Sigmoid colon (tissue), 7 donors: ENCODE measurements around the gene GCNT2. TPM values are rescaled to one million over a fixed set of nuclear protein-coding genes. Genes with fewer than 3 reads are reported as not detected.

ENCODE experiments used
- DNase-seq: peaks from one replicate; pipeline ENCODE4 v3.0.0-alpha.2; 2019
- H3K27ac ChIP-seq, 4 donors: fragments of 200-600 bp; sonication (generic); one replicate each; pipeline ENCODE4 v1.5.1; 2016 to 2019; ENCODE audit warnings: mild to moderate bottlenecking in 1 of 4
- H3K27me3 ChIP-seq, 3 donors: fragments of 200-600 bp; sonication (generic); one replicate each; pipeline ENCODE4 v1.5.1; 2019; ENCODE audit warnings: mild to moderate bottlenecking in 1 of 3
- H3K36me3 ChIP-seq, 4 donors: fragments of 200-600 bp; sonication (generic); one replicate each; pipeline ENCODE4 v1.5.1; 2016 to 2019
- H3K4me1 ChIP-seq, 4 donors: fragments of 200-600 bp; sonication (generic); one replicate each; pipeline ENCODE4 v1.5.1; 2017 to 2019
- H3K4me3 ChIP-seq, 4 donors: fragments of 200-600 bp; sonication (generic); one replicate each; pipeline ENCODE4 v1.5.1; 2017 to 2019; ENCODE audit warnings: mild to moderate bottlenecking in 2 of 4, moderate library complexity in 1 of 4
- H3K9me3 ChIP-seq, 4 donors: fragments of 200-600 bp in 3 of 4; sonication (generic) in 3 of 4; one replicate each; pipeline versions ENCODE4 v1.5.1 to v1.6.1; 2013 to 2019
- CTCF ChIP-seq, 4 experiments: fragments of 450-650 bp in 3 of 4; fragments of 200-600 bp in 1 of 4; IDR thresholded peaks; one replicate each; pipeline ENCODE4 v1.5.1; 2016 to 2019; ENCODE audit warnings: antibody characterized with exemption in 4 of 4, mild to moderate bottlenecking in 3 of 4, moderate library complexity in 2 of 4
- EP300 ChIP-seq, 4 donors: sonication (generic); formaldehyde crosslinking; IDR thresholded peaks; one replicate each; pipeline ENCODE4 v1.6.1; 2017; ENCODE audit warnings: antibody characterized with exemption in 4 of 4
- POLR2A ChIP-seq, 2 donors: fragments of 450-650 bp; IDR thresholded peaks; one replicate each; pipeline ENCODE4 v1.6.1; 2016; ENCODE audit warnings: antibody characterized with exemption in 2 of 2, mild to moderate bottlenecking in 2 of 2, moderate library complexity in 2 of 2
- POLR2AphosphoS5 ChIP-seq, 4 donors: sonication (generic); formaldehyde crosslinking; IDR thresholded peaks; one replicate each; pipeline ENCODE4 v1.6.1; 2017; ENCODE audit warnings: antibody characterized with exemption in 4 of 4
- WGBS, 2 donors: extraction: QIAGEN DNeasy Blood & Tissue Kit; methylation state at CpG; one replicate each; pipeline ENCODE4 v1.1.7; 2013; 5-methylcytosine and 5-hydroxymethylcytosine counted together
- intact Hi-C: fragments of 100-400 bp; cut with DNase I; formaldehyde crosslinking; loops from one replicate; pipeline ENCODE4 v1.15.1; 2023
- polyA plus RNA-seq, 3 donors: library from polyadenylated mRNA; stranded (reverse); fragments of 200-250 nt; gene quantifications; one replicate each; pipeline ENCODE4 v1.2.3, GENCODE V29; 2013
- total RNA-seq, 4 donors: library from RNA; depleted of rRNA; stranded (reverse); fragments of >200 nt; gene quantifications; one replicate each; pipeline ENCODE4 v1.1.0, GENCODE V29; 2016
- donor health status: healthy with polysubstance abuse.
- donor health status: Bipolar disorder and iron deficiency.
- donor health status: healthy.

GCNT2 gene
- total and polyA plus RNA-seq, 7 donors = 2.4 to 26.9 (median 13.2) TPM

GRCh38 chr6:10589983-10590382, 68.8 kb downstream of the GCNT2 start:
- Histone ChIP-seq H3K4me3 (no peak overlapping the region), H3K36me3 (no peaks in the 10 kb centered on the region), H3K27me3 (no peaks in the 10 kb centered on the region), H3K4me1 (peaks cover 0 to 46% (median 36%) of the 10 kb centered on the region in 4 donors), H3K9me3 (no peaks in the 10 kb centered on the region), H3K27ac (no peak overlapping the region)
- WGBS, 2 donors = 84 to 98% methylated on average over 3 of the region's 3 CpGs
- TF ChIP-seq CTCF (IDR thresholded peaks at IDR 0.05) (no peak), EP300 (IDR thresholded peaks at IDR 0.05) (no peak), POLR2A (IDR thresholded peaks at IDR 0.05) (no peak), POLR2AphosphoS5 (IDR thresholded peaks at IDR 0.05) (no peak)
- no peak for DNase-seq
- intact Hi-C loops = no loop called here

- H3K27ac ChIP-seq = no peak overlapping the region
- H3K4me3 ChIP-seq = no peak overlapping the region
- peaks cover 0 to 32% (median 22%) of the 10 kb centered on the region in 4 donors for H3K4me1 ChIP-seq
- intact Hi-C loops = no loop called here
- no peaks in the 10 kb centered on the region for H3K9me3 ChIP-seq
- H3K36me3 ChIP-seq = no peaks in the 10 kb centered on the region
- TF ChIP-seq POLR2A (IDR thresholded peaks at IDR 0.05) (no peak), EP300 (IDR thresholded peaks at IDR 0.05) (no peak), CTCF (IDR thresholded peaks at IDR 0.05) (no peak), POLR2AphosphoS5 (IDR thresholded peaks at IDR 0.05) (no peak)
- no peak for DNase-seq
- H3K27me3 ChIP-seq = no peaks in the 10 kb centered on the region
- 58 to 78% methylated on average over 14 of the region's 14 CpGs for WGBS, 2 donors
These were observed 70.4 kb downstream of the GCNT2 start for GRCh38 chr6:10591422-10592160.

GRCh38 chr6:10595731-10596664, 74.8 kb downstream of the GCNT2 start:
- WGBS, 2 donors = 85 to 86% methylated on average over 11 of the region's 11 CpGs
- intact Hi-C loops = no loop called here

GRCh38 chr6:10597499-10598001, 76.4 kb downstream of the GCNT2 start:
- WGBS, 2 donors = 84 to 93% methylated on average over 5 of the region's 5 CpGs
- no peak for TF ChIP-seq CTCF (IDR thresholded peaks at IDR 0.05)
- TF ChIP-seq EP300 (IDR thresholded peaks at IDR 0.05) = no peak
- no peak for TF ChIP-seq POLR2A (IDR thresholded peaks at IDR 0.05)
- TF ChIP-seq POLR2AphosphoS5 (IDR thresholded peaks at IDR 0.05) = no peak
- Histone ChIP-seq H3K9me3 (no peaks in the 10 kb centered on the region), H3K27me3 (no peaks in the 10 kb centered on the region), H3K4me1 (peaks cover 0 to 35% (median 24%) of the 10 kb centered on the region in 4 donors), H3K4me3 (no peak overlapping the region), H3K27ac (peak overlapping the region in 3 of 4 donors; percentile 33 to 52 (median 45)), H3K36me3 (no peaks in the 10 kb centered on the region)
- DNase-seq = no peak
- intact Hi-C loops = no loop called here

More at GRCh38 chr6:10595731-10596664, 74.8 kb downstream of the GCNT2 start:
- peaks cover 0 to 27% (median 19%) of the 10 kb centered on the region in 4 donors for H3K4me1 ChIP-seq
- H3K4me3 ChIP-seq = no peak overlapping the region
- no peaks in the 10 kb centered on the region for H3K9me3 ChIP-seq
- H3K36me3 ChIP-seq = no peaks in the 10 kb centered on the region
- TF ChIP-seq POLR2A (IDR thresholded peaks at IDR 0.05) = no peak
- TF ChIP-seq POLR2AphosphoS5 (IDR thresholded peaks at IDR 0.05) = no peak
- no peak for TF ChIP-seq CTCF (IDR thresholded peaks at IDR 0.05)
- no peak for TF ChIP-seq EP300 (IDR thresholded peaks at IDR 0.05)
- no peak overlapping the region for H3K27ac ChIP-seq
- no peaks in the 10 kb centered on the region for H3K27me3 ChIP-seq
- DNase-seq = no peak
